ENCODE measurements around the gene EEF2.

Gene EEF2

DNA sequence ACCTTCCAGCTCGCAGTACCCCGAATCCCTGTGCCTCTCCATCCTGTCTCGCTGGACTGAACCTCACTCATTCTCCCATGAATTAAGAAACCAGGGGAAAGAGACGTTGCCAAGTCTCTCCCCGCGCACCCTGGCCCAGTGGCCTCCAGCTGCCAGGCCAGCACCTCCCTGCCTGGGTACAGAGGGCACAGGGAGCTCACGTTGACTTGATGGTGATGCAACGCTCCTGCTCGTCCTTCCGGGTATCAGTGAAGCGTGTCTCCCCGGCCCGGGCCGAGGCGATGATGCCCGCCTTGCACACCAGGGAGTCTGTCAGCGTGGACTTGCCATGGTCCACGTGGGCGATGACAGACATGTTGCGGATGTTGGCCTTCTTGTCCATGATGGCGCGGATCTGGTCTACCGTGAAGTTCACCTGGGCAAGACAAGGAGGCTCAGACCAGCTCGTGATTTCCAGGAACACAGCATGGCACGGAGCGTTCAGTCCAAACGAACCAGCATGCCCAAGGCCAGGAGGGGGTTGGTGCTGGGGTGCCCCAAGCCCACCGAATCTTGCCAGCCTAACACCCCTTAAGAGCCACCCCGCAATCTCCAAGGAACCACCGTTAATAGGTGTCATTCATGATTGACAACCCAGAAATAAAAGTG is 1.2 kb downstream of the EEF2 start:
- DNase-seq, result peak; percentile 27

GRCh38 chr19:3983542-3983914 is 1.7 kb downstream of the EEF2 start:
- DNase-seq, result no peak

DNA sequence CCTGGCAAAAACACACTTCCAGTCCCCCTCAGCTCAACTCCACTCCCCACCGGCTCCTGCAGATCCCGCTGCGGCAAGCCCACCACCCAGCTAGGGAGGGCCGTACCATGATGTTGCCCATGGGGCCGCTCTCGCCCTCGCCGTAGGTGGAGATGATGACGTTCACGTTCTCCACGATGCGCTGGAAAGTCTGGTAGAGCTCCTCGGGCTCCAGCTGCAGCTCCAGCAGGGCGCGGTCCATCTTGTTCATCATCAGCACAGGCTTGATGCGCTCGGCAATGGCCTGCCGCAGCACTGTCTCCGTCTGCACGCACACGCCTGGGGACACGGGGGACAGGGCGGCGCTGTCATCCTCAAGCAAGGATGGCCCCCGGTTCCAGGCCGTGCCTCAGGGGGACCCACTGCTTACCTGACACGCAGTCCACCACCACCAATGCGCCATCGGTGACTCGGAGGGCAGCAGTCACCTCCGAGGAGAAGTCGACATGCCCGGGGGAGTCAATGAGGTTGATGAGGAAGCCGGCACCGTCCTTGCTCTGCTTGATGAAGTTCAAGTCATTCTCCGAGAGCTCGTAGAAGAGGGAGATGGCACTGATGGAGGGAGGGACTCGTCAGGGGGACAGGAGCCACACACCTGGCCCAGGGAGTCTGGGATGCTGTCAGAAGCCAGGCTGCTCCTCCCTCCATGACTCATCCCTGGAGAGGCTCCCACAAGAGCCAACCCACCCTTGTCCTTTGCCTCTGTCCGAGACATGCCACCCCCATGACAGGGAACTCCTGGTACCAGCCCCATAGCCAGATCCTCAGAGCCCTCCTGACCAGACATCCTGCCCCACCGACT is 2.3 kb downstream of the EEF2 start:
- peak; percentile 31 for DNase-seq

GRCh38 chr19:3981736-3982681 is 3.3 kb downstream of the EEF2 start:
- no peak for DNase-seq

DNA sequence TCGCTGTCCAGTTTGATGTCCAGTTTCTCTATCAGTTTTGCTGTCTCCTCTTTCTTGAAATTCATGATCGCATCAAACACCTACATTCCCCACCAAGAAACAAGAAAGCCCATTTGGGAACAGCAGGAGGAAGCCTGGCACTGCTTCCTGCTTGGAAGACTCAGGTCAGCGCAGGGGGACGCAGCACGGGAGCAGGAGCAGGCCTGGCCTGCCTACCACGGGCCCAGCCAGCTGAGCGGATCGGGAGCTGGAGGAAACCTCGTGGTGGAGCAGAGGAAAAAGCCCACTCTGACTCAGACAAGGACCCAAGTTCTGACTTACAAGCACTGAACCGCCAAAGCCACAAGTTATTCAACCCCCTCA is 3.9 kb downstream of the EEF2 start:
- DNase-seq, result no peak

- no peak for DNase-seq
Observed at GRCh38 chr19:3980353-3981251, 4.7 kb downstream of the EEF2 start.

- no peak for DNase-seq
Observed at GRCh38 chr19:3979674-3980352, 5.5 kb downstream of the EEF2 start.

GRCh38 chr19:3979289-3979673 is 6.0 kb downstream of the EEF2 start:
- DNase-seq, result no peak

DNA sequence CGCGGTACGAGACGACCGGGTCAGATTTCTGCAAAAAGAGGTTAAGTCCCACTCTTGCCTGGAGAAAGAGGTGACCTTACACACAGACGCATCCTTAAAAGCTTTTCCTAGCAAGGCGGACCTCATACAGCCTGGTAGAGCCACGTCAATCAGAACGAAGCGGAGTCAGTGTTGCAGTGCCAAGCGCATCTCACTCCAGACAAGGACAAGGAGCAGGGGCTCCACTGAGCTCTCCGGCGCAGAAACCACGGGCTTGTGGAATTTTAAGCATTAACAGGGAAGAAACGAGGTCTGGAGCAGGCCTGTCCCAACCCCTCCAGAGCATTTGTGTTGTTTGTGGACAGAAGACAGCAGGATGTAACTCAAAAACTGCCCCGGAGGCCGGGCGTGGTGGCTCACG is 7.1 kb downstream of the EEF2 start:
- no peak for DNase-seq

- DNase-seq, result no peak
Observed at GRCh38 chr19:3977242-3978143, 7.8 kb downstream of the EEF2 start.

GRCh38 chr19:3976495-3977241 is 8.6 kb downstream of the EEF2 start:
- no peak for DNase-seq

GRCh38 chr19:3975637-3976087 is 9.6 kb downstream of the EEF2 start:
- DNase-seq, result no peak

DNA sequence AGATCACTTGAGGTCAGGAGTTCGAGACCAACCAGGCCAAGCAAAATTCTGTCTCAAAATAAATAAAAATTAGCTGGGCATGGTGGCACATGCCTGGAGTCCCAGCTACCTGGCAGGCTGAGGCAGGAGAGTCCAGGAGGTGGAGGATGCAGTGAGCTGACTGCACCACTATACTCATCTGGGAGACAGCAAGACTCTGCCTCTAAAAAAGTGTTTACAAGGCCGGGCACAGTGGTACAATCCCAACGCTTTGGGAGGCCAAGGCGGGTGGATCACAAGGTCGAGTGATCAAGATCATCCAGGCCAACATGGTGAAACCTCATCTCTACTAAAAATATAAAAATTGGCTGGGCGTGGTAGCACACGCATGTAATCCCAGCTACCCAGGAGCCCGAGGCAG is 10.1 kb downstream of the EEF2 start:
- no peak for DNase-seq

DNA sequence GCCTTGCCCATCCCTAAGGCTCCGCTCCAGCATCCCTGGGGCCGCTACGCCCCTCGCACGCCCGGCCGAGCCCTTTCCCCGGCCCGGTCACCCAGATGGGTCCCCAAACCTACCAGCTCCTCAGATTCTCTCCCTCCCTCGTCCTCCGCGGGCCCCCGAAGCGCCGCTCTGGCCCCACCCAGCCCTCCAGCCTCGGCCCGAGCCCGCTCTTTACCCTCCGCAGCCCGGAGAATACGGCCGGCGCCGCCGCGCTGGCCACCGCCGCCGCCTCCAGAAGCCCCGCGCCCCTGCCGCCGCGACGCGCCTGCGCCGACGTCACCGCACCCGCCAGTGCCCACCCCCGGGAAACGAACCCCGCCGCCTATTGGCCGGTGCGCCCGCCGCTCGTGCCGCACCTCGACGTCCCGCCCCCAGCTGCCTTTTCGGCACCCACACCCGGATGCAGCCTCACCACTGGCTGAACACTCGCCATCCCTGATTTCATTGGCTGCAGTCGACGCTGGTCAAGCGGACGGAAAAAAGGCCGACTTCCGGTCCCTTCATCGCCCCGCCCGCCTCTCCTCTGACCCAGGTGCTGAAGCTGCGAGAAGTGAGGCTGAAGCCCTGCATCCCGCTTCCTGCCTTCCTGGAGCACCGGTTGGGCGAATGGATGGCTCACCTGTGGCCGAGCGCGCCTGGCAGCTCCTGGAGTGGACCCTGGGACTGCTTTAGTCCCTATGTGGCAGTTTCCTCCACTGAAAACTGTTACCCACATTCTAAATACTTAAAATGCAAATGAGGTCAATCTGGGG is 14.3 kb downstream of the EEF2 start, which contains the start of gene DAPK3:
Gene DAPK3 (minus strand): TSS at position 292 of the 791 bp plus-strand sequence. CDS start 1,364 bp downstream, outside the sequence.
- peak; percentile 95 for DNase-seq

DNA sequence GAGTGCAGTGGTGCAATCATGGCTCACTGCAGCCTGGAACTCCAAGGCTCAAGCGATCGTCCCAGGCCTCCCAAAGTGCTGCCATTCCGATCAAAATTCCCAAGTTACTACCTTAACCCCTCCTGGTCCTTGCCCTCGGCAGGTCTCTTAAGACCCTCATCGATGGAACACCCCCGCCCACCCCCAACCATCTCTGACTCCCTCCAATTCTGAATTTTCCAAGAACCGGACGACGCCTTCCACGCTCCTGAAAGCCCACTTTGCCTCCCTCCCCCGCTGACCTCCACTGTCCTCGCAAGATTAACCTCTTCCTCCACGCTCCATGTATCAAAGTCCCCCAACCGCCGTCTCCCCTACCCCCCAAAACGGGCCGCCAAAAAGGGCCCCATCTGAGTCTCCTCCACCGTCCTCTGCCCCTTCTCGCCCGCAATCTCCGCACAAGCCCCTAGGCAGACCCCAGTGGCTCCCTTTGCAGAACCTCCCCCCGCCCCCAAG is 14.9 kb downstream of the EEF2 start:
- no peak for DNase-seq

GRCh38 chr19:3969435-3970312 is 15.6 kb downstream of the EEF2 start:
- DNase-seq, result peak; percentile 32
